OCI-LY7 (cell line): ENCODE results near the gene TMTC1. TPM values are rescaled to one million over a fixed set of nuclear protein-coding genes. Genes with fewer than 3 reads are reported as not detected.

Source experiments
- BruUV-seq: library from RNA; stranded (reverse); fragments of 400-500 nt; replicated peaks from 2 replicates; lab custom pipeline; 2021; lab: Mats Ljungman, UMichigan
- CTCF ChIA-PET: fragments of 300-600 bp; sonication (Branson Sonifier 250); formaldehyde crosslinking; loops from one replicate; lab custom pipeline; 2022; ENCODE audit warnings: antibody characterized with exemption; ENCODE audit not compliant: unreplicated experiment; lab: Charles Lee
- POLR2A ChIA-PET: fragments of 300-600 bp; sonication (Branson Sonifier 250); formaldehyde crosslinking; loops from one replicate; lab custom pipeline; 2022; ENCODE audit warnings: antibody characterized with exemption; lab: Charles Lee
- DNase-seq: peaks from one replicate; pipeline ENCODE4 v3.0.0-alpha.2; 2015; ENCODE audit warnings: low spot score
- H2AFZ ChIP-seq: fragments of 200-600 bp; sonication (generic), shearing (Covaris generic); 2 replicates; pipeline ENCODE4 v1.6.1; 2014; ENCODE audit warnings: mild to moderate bottlenecking, antibody characterized with exemption, low read length, moderate library complexity
- H3K27ac ChIP-seq: fragments of 200-600 bp; sonication (generic); 2 replicates; pipeline ENCODE4 v1.5.1; 2014; ENCODE audit warnings: mixed run types, low read depth, mild to moderate bottlenecking, moderate library complexity, low read length, inconsistent platforms; ENCODE audit not compliant: poor library complexity, severe bottlenecking
- H3K36me3 ChIP-seq: fragments of 200-600 bp; sonication (generic); 2 replicates; pipeline ENCODE4 v1.6.1; 2014; ENCODE audit warnings: mild to moderate bottlenecking, antibody characterized with exemption, low read length, moderate library complexity, mixed read lengths; ENCODE audit not compliant: insufficient read depth
- H3K4me1 ChIP-seq: fragments of 200-600 bp; sonication (generic); 2 replicates; pipeline ENCODE4 v1.5.1; 2014; ENCODE audit warnings: mild to moderate bottlenecking, low read length; ENCODE audit not compliant: insufficient read depth, poor library complexity, severe bottlenecking
- H3K4me2 ChIP-seq: fragments of 200-600 bp; sonication (generic); 2 replicates; pipeline ENCODE4 v1.6.1; 2014; ENCODE audit warnings: mild to moderate bottlenecking, low read length
- H3K4me3 ChIP-seq: fragments of 200-600 bp; sonication (generic); 2 replicates; pipeline ENCODE4 v1.5.1; 2014; ENCODE audit warnings: mild to moderate bottlenecking, low read depth, low read length; ENCODE audit not compliant: poor library complexity, severe bottlenecking
- H3K79me2 ChIP-seq: fragments of 200-600 bp; sonication (generic); 2 replicates; pipeline ENCODE4 v1.6.1; 2016; ENCODE audit warnings: low read depth, mild to moderate bottlenecking, low read length, moderate library complexity, mixed read lengths; ENCODE audit not compliant: insufficient read depth
- H3K9me2 ChIP-seq: fragments of 200-600 bp; sonication (generic); 2 replicates; pipeline ENCODE4 v1.6.1; 2016; ENCODE audit warnings: mild to moderate bottlenecking, low read length, mixed read lengths; ENCODE audit not compliant: insufficient read depth
- H3K9me3 ChIP-seq: fragments of 200-600 bp; sonication (generic); 2 replicates; pipeline ENCODE4 v1.6.1; 2014; ENCODE audit warnings: mild to moderate bottlenecking, mixed run types, low read length, mixed read lengths
- H4K20me1 ChIP-seq: fragments of 200-600 bp; sonication (generic); 2 replicates; pipeline ENCODE4 v1.6.1; 2014; ENCODE audit warnings: mild to moderate bottlenecking, antibody characterized with exemption, low read length, moderate library complexity, mixed read lengths; ENCODE audit not compliant: insufficient read depth
- EZH2phosphoT487 ChIP-seq: fragments of 200-600 bp; sonication (generic); IDR thresholded peaks from 2 replicates; pipeline ENCODE4 v1.6.1; 2018; ENCODE audit warnings: low read depth, borderline replicate concordance, mild to moderate bottlenecking, mixed run types, antibody characterized with exemption, low read length, moderate library complexity, mixed read lengths
- intact Hi-C: fragments of 100-400 bp; cut with micrococcal nuclease; formaldehyde crosslinking; loops from one replicate; pipeline ENCODE4 v1.10.0; 2022; ENCODE audit not compliant: unreplicated experiment
- total RNA-seq, 2 experiments: library from RNA; depleted of rRNA in 1 of 2; stranded (reverse); fragments of >200 nt in 1 of 2; shearing (Covaris generic) in 1 of 2; gene quantifications; 2 replicates each; pipeline ENCODE4 v1.2.3, GENCODE V29; 2014 to 2022
- TF ChIP-seq, protein P1 (sequence below): fragments of 200-600 bp; sonication (generic); conservative IDR thresholded peaks from 2 replicates; pipeline ENCODE4 v1.5.1; 2014; ENCODE audit warnings: mild to moderate bottlenecking, antibody characterized with exemption, low read length, moderate library complexity, mixed read lengths

The TMTC1 gene
- total RNA-seq, 2 experiments from 2014 or later, result not detected

DNA sequence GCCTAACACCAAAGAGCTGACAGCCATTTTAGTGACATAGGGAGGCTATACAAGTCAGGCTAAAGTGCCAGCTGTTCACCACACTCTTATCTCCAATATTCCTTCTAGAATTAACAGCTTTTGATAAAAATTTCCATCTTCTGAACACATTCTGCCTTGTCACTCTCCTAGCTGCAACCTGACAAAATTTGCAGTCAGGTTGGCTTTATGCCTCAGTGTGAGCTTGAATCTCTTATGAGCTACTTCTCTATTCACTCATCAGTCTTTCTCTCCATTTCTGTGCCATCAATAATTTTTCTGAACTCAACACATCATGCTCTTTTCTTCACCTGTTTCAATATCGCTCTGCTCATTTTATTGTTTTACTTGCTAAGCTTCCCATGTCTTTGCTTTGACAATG is 50.2 kb downstream of the TMTC1 start:
- ChIA-PET POLR2A (no interaction called here), CTCF (no interaction called here)
- H3K27ac ChIP-seq, result no peak overlapping the region
- H3K4me2 ChIP-seq, result no peak overlapping the region
- H4K20me1 ChIP-seq, result no peaks in the 10 kb centered on the region
- DNase-seq, result no peak
- no peak overlapping the region for H2AFZ ChIP-seq
- BruUV-seq, result no TSS peak
- no peaks in the 10 kb centered on the region for H3K9me2 ChIP-seq
- no peaks in the 10 kb centered on the region for H3K36me3 ChIP-seq
- no peaks in the 10 kb centered on the region for H3K79me2 ChIP-seq
- TF ChIP-seq, protein P1, sequence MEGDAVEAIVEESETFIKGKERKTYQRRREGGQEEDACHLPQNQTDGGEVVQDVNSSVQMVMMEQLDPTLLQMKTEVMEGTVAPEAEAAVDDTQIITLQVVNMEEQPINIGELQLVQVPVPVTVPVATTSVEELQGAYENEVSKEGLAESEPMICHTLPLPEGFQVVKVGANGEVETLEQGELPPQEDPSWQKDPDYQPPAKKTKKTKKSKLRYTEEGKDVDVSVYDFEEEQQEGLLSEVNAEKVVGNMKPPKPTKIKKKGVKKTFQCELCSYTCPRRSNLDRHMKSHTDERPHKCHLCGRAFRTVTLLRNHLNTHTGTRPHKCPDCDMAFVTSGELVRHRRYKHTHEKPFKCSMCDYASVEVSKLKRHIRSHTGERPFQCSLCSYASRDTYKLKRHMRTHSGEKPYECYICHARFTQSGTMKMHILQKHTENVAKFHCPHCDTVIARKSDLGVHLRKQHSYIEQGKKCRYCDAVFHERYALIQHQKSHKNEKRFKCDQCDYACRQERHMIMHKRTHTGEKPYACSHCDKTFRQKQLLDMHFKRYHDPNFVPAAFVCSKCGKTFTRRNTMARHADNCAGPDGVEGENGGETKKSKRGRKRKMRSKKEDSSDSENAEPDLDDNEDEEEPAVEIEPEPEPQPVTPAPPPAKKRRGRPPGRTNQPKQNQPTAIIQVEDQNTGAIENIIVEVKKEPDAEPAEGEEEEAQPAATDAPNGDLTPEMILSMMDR, result no peak
- TF ChIP-seq EZH2phosphoT487, result no peak
- intact Hi-C loops, result no loop called here
- H3K4me3 ChIP-seq, result no peak overlapping the region
- H3K9me3 ChIP-seq, result no peaks in the 10 kb centered on the region
- H3K4me1 ChIP-seq, result no peaks in the 10 kb centered on the region

DNA sequence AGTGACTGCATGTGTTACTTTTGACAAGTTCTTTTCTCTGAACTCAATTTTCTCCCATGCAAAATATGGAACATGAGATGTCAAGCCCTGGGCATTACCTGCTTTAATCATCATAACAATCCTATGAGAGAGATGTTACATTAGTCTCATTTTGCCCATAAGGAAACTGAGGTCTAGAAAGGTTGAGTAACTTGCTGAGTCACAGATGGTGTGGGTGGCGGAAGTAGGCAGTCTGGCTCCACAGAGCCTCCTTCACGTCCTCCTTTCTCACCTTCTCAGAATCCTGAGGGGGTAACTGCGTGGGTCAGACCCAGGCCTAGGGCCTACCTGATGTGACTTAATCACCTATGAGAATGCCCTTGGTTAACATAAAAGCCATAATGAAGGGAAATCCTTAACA is 50.7 kb downstream of the TMTC1 start:
- H3K4me2 ChIP-seq, result no peak overlapping the region
- CTCF ChIA-PET, result no interaction called here
- intact Hi-C loops, result no loop called here
- no TSS peak for BruUV-seq
- TF ChIP-seq, protein P1, result no peak
- TF ChIP-seq EZH2phosphoT487, result no peak
- no peak overlapping the region for H3K4me3 ChIP-seq
- no peaks in the 10 kb centered on the region for H3K4me1 ChIP-seq
- no peaks in the 10 kb centered on the region for H3K9me3 ChIP-seq
- no peaks in the 10 kb centered on the region for H3K79me2 ChIP-seq
- no peak overlapping the region for H2AFZ ChIP-seq
- no peaks in the 10 kb centered on the region for H3K9me2 ChIP-seq
- H3K27ac ChIP-seq, result no peak overlapping the region
- no peaks in the 10 kb centered on the region for H3K36me3 ChIP-seq
- no peaks in the 10 kb centered on the region for H4K20me1 ChIP-seq
- no peak for DNase-seq
- POLR2A ChIA-PET, result no interaction called here

DNA sequence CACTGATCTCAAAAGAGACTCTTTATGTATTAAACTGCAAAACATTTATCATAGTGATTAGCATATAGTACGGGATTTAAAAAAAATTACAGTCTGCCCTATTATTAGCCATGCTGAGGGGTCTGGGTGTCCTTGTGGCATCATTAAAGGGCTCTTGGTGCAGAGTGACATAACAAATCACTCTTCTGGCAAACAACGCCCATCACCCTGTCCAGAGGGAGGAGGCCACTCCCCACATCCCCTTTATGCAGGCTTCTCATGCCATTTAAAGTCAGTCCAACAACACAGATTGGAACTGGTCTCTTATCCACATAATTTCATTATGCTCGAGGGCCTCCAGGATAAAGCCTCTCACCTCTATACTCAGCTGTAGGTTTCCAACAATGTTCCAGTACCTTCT is 51.1 kb downstream of the TMTC1 start:
- Histone ChIP-seq H4K20me1 (no peaks in the 10 kb centered on the region), H3K4me1 (no peaks in the 10 kb centered on the region), H2AFZ (no peak overlapping the region), H3K27ac (no peak overlapping the region), H3K9me2 (no peaks in the 10 kb centered on the region), H3K9me3 (no peaks in the 10 kb centered on the region), H3K4me2 (no peak overlapping the region), H3K36me3 (no peaks in the 10 kb centered on the region), H3K79me2 (no peaks in the 10 kb centered on the region), H3K4me3 (no peak overlapping the region)
- BruUV-seq, result no TSS peak
- intact Hi-C loops, result no loop called here
- no peak for TF ChIP-seq EZH2phosphoT487
- TF ChIP-seq, protein P1, result no peak
- no peak for DNase-seq
- CTCF ChIA-PET, result no interaction called here
- POLR2A ChIA-PET, result interaction anchor here (0.6 kb wide), 1 partner anchor 416 kb away, joined by 3 read pairs; no protein-coding TSS in a partner anchor
